Lower leg skin (tissue), 4 donors: ENCODE measurements around the gene RAPGEF5. TPM values are rescaled to one million over a fixed set of nuclear protein-coding genes. Genes with fewer than 3 reads are reported as not detected.

Source experiments
- DNase-seq, 2 donors: peaks; one replicate each; pipeline ENCODE4 v3.0.0-alpha.2; 2019; ENCODE audit warnings: low spot score in 2 of 2
- H3K4me3 ChIP-seq: fragments of 200-600 bp; sonication (generic); 2 replicates; pipeline ENCODE4 v1.5.1; 2017; ENCODE audit warnings: mild to moderate bottlenecking, low read depth; ENCODE audit not compliant: poor library complexity, severe bottlenecking
- CTCF ChIP-seq, 3 donors: fragments of 450-650 bp; IDR thresholded peaks; one replicate each; pipeline ENCODE4 v1.5.1; 2016; ENCODE audit warnings: antibody characterized with exemption in 3 of 3, mild to moderate bottlenecking in 3 of 3, moderate library complexity in 2 of 3
- POLR2A ChIP-seq, 2 donors: fragments of 450-650 bp; IDR thresholded peaks; one replicate each; pipeline ENCODE4 v1.6.1; 2016 to 2017; ENCODE audit warnings: antibody characterized with exemption in 2 of 2, mild to moderate bottlenecking in 1 of 2, moderate library complexity in 1 of 2
- WGBS, 2 donors: methylation state at CpG; one replicate each; pipeline ENCODE4 v1.1.5; 2018; 5-methylcytosine and 5-hydroxymethylcytosine counted together
- intact Hi-C: fragments of 100-400 bp; cut with DNase I; formaldehyde crosslinking; loops from one replicate; pipeline ENCODE4 v1.15.0; 2023; ENCODE audit warnings: low total_unique reads
- total RNA-seq, 4 donors: library from RNA; depleted of rRNA; stranded (reverse); fragments of >200 nt; gene quantifications; one replicate each; pipeline ENCODE4 v1.1.0, GENCODE V29; 2016

The RAPGEF5 gene
- total RNA-seq, 4 donors from 2014 or later = 19.4 to 47.7 (median 25.2) TPM

GRCh38 chr7:22138886-22139285, 218.1 kb downstream of the RAPGEF5 start:
- 92 to 95% methylated on average over 5 of the region's 5 CpGs for WGBS, 2 donors
- intact Hi-C loops = no loop called here
- H3K4me3 ChIP-seq = no peak overlapping the region
- no peak for TF ChIP-seq CTCF (IDR thresholded peaks at IDR 0.05)
- TF ChIP-seq POLR2A (IDR thresholded peaks at IDR 0.05) = no peak
- DNase-seq = no peak

GRCh38 chr7:22138106-22138505, 218.8 kb downstream of the RAPGEF5 start:
- H3K4me3 ChIP-seq = no peak overlapping the region
- 81 to 91% methylated on average over 5 of the region's 5 CpGs for WGBS, 2 donors
- DNase-seq = no peak
- intact Hi-C loops = no loop called here
- TF ChIP-seq CTCF (IDR thresholded peaks at IDR 0.05) (no peak), POLR2A (IDR thresholded peaks at IDR 0.05) (no peak)

GRCh38 chr7:22137466-22137865, 219.5 kb downstream of the RAPGEF5 start:
- DNase-seq = no peak
- H3K4me3 ChIP-seq = no peak overlapping the region
- WGBS, 2 donors = 75 to 90% methylated on average over 2 of the region's 2 CpGs
- TF ChIP-seq CTCF (IDR thresholded peaks at IDR 0.05) = no peak
- TF ChIP-seq POLR2A (IDR thresholded peaks at IDR 0.05) = no peak
- intact Hi-C loops = no loop called here

- TF ChIP-seq CTCF (IDR thresholded peaks at IDR 0.05) = no peak
- no peak for TF ChIP-seq POLR2A (IDR thresholded peaks at IDR 0.05)
- intact Hi-C loops = no loop called here
- H3K4me3 ChIP-seq = no peak overlapping the region
- DNase-seq = no peak
- WGBS, 2 donors = 71 to 84% methylated on average over 2 of the region's 2 CpGs
Observed at GRCh38 chr7:22137026-22137425, 219.9 kb downstream of the RAPGEF5 start.

GRCh38 chr7:22129819-22130580, 227.0 kb downstream of the RAPGEF5 start:
- intact Hi-C loops = no loop called here
- TF ChIP-seq POLR2A (IDR thresholded peaks at IDR 0.05) = no peak
- no peak overlapping the region for H3K4me3 ChIP-seq
- DNase-seq = peak in 1 of 2 donors; percentile 49
- 82 to 85% methylated on average over 4 of the region's 4 CpGs for WGBS, 2 donors

- no peak for DNase-seq
- 63 to 67% methylated on average over 6 of the region's 6 CpGs for WGBS, 2 donors
Observed at GRCh38 chr7:22129166-22129565, 227.8 kb downstream of the RAPGEF5 start.

More at GRCh38 chr7:22129166-22129565, 227.8 kb downstream of the RAPGEF5 start:
- TF ChIP-seq CTCF (IDR thresholded peaks at IDR 0.05) (no peak), POLR2A (IDR thresholded peaks at IDR 0.05) (no peak)
- intact Hi-C loops = no loop called here
- H3K4me3 ChIP-seq = no peak overlapping the region
